Brain pericyte (primary cell): ENCODE results near the gene HNRNPH1.

ENCODE experiments used
- DNase-seq: peaks from one replicate; pipeline ENCODE4 v3.0.0-alpha.2; 2012; ENCODE audit warnings: low read depth, low spot score

HNRNPH1 gene

GRCh38 chr5:179605026-179605833 lies 18.2 kb downstream of the HNRNPH1 start:
- DNase-seq, result no peak

DNA sequence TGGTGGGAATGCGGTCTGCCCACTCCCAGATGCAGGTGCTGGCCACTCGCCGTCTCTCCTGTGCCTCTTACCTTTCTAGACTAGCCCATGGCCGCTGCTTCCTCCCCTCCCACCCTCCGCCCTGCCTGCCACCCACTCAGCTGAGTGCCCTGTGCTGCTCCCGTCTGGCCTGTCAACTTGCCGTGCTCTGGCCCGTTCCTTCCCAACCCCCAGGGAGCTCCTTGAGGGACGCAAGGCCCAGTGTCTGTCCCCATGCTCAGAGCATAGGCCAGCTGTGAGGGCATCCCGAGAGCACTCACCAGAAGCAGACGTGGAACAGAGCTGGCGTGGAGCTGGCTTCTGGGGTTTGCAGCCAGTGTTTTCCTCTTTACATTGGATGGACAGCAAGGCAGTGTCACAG lies 20.2 kb downstream of the HNRNPH1 start:
- DNase-seq, result no peak

DNA sequence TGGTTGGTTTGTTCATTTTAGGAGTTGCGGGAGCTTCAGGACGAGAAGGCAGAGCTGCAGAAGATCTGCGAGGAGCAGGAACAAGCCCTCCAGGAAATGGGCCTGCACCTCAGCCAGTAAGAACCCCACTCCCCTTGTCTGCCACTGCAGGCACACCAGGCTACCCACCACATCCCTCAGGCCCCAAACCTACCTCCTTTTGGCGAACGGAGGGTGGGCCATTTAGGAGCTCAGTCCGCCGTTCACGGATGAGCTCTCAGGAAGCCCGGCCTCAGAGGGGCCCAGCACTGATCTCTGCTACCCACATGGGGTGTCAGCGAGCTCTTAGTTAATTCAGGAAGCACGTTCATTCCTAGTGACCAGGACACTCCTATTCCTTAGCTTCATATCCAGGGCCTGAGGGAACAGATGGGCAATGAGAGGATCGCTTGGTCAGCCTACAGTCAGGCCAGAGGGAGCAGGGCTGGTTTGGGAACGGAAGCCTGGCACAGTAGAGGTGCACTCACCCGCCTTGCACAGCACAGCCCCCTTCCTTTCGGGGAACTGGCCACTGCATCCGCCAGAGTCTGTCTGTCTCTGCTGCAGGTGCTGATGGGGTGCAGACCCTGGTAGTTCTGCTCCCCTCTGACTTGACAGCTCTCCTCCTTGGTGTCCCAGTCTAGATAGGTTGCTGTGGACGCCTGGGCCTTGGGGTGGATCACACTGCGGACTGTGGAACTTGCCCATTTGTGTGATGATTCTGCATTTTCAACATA lies 21.4 kb downstream of the HNRNPH1 start:
- DNase-seq, result no peak

GRCh38 chr5:179599973-179600372 lies 23.5 kb downstream of the HNRNPH1 start:
- DNase-seq, result no peak

DNA sequence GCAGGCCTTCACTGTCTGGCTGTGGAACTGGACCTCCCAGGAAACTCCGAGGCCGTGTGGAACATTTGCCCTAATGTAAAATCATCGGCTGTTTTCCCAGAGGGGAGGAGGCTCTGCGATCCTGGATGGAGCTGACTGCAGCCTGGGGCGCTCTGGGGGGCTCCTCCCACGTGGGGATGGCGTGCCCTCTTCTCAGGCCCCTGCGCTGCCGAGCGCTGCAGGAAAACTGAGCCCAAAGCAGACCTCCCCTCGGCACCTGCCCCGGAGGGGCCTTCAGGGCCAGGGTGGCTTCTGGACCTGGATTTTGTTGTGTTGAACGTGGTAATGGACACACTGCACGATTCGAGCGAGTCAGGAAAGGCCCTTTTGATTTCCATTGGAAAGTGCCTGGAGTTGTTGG lies 23.9 kb downstream of the HNRNPH1 start:
- DNase-seq, result no peak

DNA sequence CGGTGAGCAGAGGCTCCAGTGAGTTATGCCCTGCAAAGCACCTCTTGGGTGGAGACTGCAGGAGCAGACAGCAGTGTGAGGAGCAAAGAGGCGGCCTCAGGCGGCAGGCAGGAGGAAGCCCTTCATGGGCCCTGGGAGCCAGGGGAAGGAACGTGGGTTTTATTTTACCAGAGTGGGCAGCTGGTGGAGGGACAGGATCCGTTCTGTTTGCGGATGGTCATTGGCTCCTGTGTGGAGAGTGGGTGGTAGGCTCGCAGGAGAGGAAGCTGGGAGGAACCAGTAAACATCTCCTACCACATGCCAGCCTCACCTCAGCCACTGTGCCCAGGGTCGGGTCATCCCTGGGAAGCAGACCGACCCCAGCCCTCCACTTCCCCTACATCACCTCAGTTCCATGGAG lies 24.4 kb downstream of the HNRNPH1 start:
- no peak for DNase-seq

- no peak for DNase-seq
Observed at GRCh38 chr5:179596421-179596820, 27.1 kb downstream of the HNRNPH1 start.

GRCh38 chr5:179595916-179596315 lies 27.6 kb downstream of the HNRNPH1 start:
- DNase-seq, result no peak

DNA sequence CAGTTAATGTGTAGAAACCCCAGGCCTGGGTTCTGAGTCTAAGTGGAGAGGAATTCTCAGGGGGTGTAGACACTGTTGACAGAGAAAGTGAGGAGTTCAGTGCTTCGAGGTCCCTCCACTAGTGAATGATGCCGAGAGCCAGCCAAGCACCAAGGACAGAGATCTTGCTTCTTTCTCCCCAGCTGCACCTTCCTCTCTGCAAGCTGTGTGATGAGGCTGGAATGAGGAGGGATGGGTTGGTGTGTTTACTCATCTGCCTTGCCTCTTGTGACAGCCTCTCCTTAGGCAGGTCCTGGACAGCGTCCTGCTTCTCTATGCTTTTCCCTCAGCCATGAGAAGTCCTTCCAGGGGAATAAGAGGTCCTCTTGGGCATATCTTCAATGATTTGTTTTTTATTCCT lies 35.3 kb downstream of the HNRNPH1 start:
- DNase-seq, result no peak

- no peak for DNase-seq
Observed at GRCh38 chr5:179585941-179586401, 37.5 kb downstream of the HNRNPH1 start.

GRCh38 chr5:179577286-179577960 lies 46.0 kb downstream of the HNRNPH1 start:
- no peak for DNase-seq

- no peak for DNase-seq
Observed at GRCh38 chr5:179572386-179572785, 51.1 kb downstream of the HNRNPH1 start.

- no peak for DNase-seq
Observed at GRCh38 chr5:179568721-179569120, 54.8 kb downstream of the HNRNPH1 start.

DNA sequence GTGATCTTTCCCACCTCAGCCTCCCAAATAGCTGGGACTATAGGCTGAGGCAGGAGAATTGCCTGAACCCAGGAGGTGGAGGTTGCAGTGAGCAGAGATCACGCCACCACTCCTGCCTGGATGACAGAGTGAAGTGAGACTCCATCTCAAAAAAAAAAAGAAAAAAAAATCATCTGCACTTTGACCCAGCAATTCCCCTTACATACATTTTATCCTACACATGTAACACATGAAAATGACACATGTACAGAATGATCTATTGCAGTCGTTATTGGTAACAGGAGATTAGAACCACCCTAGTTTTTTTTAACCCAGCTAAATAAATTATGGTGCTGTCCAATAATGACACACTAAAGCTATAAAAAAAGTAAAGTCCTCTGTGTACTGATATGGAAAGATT lies 58.9 kb downstream of the HNRNPH1 start:
- no peak for DNase-seq
